HG02610 (cell line): Measurements from ENCODE around the gene DRC1.

Experiments used
- ATAC-seq: cut with Tn5 transposase; IDR thresholded peaks from one replicate; pipeline ENCODE4 v1.9.1; 2021; ENCODE audit warnings: mild to moderate bottlenecking, moderate library complexity; ENCODE audit not compliant: unreplicated experiment

Gene DRC1

DNA sequence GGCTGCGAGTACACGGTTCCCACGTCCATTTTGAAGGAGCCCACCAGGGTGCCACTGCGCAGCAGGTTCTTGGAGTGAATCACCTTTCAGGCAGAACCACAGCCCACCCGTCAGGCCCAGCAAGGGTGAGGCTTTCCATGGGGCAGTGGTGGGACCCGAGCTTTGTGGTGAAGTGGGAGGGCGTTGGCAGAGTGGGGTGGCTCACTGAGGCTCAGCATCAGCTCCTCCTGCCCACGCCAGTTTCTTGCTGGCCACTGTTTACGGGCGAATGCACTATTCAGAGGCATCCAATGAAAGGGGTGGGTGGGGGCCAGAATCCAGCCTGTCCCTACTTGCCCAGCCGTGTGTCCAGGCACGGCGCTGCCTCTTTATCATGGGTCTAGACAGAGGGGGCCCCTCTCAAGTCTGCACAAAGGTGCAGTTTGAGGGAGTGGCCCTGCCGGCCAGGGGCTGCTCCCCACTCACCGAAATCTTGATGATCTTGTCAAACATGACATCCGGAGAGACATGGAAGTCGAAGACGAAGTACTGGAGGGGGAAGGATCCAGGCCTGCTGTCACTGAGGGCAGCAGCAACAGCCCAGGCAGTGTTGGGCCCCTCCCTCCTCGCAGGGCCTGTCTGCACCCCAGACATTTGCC lies 87.6 kb downstream of the DRC1 start:
- no peak for ATAC-seq

DNA sequence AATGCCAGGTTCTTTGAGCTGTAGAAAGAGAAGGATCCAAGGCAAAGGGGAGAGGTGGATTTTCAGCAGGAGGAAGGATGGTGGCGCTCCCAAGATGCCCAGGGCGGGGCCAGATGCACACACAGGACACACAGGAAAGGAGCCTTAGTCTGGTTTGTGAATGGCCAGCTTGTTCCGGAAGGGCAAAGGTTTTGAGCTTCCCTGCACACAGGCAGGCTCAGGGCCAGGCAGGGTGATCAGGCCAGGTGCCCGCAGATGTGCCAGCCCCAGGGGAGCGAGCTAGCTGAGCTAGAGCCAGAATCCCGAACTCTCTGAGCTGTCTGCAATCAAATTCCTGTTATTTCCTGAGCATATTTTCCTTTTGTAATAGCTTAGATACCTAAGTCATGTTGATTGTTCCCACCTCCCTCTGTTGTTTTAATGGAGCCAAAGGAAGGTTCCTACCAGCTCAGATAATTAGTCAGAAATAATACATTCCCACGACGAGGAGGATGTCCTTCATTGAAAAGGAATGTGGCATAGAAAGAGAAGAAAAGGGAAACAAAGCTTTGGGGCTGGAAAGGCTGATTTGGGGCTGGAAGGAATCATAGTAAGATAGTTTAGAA lies 89.9 kb downstream of the DRC1 start:
- ATAC-seq: no peak

- ATAC-seq: no peak
These were observed 91.2 kb downstream of the DRC1 start for GRCh38 chr2:26492749-26493515.

- no peak for ATAC-seq
These were observed 91.8 kb downstream of the DRC1 start for GRCh38 chr2:26493566-26493965.

DNA sequence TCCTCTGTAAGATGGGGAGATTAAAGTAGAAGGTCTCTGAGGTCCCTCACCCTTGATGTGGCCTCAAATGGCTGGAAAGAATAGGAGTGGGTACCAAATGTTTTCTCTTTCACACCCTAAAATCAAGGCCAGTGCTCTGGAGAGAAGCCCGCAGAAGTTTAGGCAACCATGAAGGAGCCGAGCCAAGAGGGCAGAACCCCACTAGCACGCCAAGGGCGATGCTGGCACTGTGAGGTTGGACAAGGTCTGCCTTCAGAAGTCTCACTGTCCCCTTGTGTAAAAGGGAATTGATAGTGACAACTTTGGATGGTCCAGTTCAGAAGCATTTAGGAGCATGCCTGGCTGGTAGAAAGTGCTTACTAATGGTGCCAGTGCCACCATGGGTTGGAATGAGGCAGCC lies 92.5 kb downstream of the DRC1 start:
- no peak for ATAC-seq

GRCh38 chr2:26494891-26495290 lies 93.2 kb downstream of the DRC1 start:
- ATAC-seq: no peak

DNA sequence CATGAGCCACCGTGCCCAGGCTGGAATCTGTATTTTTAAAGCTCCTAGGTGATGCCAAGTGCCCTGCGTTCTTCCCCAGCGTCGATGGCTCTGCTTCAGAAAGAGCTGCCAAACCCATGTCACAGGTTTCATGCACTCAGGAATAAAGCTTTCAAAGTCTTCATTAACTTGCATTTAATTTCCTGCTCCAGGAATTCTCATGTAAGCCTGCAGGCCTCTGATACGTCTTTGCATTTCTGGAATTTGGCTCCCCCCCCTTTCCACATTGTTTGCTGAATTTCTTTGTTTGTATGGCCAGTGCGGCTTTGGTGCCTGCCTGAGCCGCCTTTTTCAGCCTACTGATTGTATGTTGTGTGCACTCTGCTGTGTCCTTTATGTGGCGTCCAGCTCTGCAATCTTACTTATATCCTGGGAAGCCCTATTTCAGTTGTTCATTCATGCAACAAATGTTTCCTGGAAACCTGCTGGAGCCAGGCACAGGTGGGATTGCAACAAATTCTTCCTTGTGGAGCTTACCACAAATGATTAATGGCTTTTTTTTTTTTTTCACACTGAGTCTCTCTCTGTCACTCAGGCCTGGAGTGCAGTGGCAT lies 94.1 kb downstream of the DRC1 start:
- no peak for ATAC-seq

GRCh38 chr2:26500406-26500805 lies 98.7 kb downstream of the DRC1 start:
- no peak for ATAC-seq

- ATAC-seq: no peak
These were observed 101.6 kb downstream of the DRC1 start for GRCh38 chr2:26503231-26503880.

GRCh38 chr2:26504002-26504401 lies 102.3 kb downstream of the DRC1 start:
- ATAC-seq: no peak

- ATAC-seq: no peak
These were observed 104.6 kb downstream of the DRC1 start for GRCh38 chr2:26506279-26506678.
